GM12872 (cell line): Measurements from ENCODE around the gene CSTF3.

ENCODE experiments used
- TF ChIP-seq, protein P1 (sequence below): IDR thresholded peaks from 3 replicates; pipeline ENCODE4 v1.5.1; 2011; ENCODE audit warnings: low read depth, mild to moderate bottlenecking, low read length, moderate library complexity; ENCODE audit not compliant: insufficient read depth

Gene CSTF3

GRCh38 chr11:33040862-33041453, 120.3 kb downstream of the CSTF3 start:
- TF ChIP-seq, protein P1, sequence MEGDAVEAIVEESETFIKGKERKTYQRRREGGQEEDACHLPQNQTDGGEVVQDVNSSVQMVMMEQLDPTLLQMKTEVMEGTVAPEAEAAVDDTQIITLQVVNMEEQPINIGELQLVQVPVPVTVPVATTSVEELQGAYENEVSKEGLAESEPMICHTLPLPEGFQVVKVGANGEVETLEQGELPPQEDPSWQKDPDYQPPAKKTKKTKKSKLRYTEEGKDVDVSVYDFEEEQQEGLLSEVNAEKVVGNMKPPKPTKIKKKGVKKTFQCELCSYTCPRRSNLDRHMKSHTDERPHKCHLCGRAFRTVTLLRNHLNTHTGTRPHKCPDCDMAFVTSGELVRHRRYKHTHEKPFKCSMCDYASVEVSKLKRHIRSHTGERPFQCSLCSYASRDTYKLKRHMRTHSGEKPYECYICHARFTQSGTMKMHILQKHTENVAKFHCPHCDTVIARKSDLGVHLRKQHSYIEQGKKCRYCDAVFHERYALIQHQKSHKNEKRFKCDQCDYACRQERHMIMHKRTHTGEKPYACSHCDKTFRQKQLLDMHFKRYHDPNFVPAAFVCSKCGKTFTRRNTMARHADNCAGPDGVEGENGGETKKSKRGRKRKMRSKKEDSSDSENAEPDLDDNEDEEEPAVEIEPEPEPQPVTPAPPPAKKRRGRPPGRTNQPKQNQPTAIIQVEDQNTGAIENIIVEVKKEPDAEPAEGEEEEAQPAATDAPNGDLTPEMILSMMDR = no peak

GRCh38 chr11:33040033-33040861, 121.0 kb downstream of the CSTF3 start:
- TF ChIP-seq, protein P1 = no peak

DNA sequence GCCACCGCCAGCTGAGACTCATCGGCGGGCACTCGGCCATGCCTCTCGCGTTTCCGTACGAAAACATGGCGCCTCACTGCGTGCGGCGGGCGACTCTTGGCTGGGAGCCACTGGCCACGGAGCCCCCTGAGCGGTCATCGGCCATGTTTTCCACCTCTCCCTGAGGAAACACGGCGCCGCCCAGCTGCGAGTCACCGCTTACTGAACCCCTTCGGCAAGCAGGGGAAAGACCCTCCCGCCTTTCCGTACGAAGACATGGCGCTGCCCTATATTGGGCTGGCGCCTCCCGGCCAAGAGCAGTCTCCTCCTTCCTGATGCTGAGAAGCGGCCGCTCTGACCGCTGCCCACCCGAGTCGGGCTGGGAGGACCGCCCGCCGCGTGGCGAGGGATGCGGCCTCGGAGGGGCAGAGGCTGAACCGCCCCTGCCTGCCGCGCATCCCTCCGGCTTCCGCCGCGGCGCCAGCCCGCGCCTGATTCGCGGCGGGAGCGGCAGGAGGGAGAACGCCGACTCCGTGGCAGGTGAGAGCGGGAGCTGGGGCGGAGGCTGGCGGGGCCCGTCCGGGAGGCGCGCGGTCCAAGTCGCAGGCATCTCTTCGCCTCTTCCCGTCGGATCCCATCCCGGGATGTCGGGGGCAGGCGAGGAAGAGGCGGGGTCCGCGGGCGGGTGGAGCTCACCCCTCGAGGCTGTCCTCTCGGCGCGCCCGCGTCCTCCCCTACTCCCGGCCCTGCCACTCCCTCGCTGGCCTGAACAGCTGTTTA, 121.8 kb downstream of the CSTF3 start, which contains the start of gene TCP11L1:
TCP11L1 (plus strand) TSS at position 299 of the 759 bp plus-strand sequence. CDS start 4,202 bp downstream, outside the sequence.
- TF ChIP-seq, protein P1 = no peak

DNA sequence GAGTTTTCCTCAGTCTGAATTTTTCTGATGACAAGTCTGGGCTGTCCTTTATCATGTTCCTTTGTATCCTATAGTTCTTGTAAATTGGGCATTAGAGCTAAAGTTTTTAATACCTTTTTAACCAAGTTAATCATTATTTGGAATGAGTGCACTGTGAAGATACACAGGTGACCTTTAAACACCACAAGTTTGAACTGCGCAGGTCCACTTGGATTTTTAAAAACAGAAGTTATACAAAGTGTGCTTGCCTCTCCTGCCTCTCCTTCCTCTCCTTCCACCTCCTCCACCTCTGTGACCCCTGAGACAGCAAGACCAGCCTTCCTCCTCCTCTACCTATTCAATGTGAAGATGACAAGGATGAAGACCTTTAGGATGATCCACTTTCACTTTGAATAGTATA, 126.3 kb downstream of the CSTF3 start:
- TF ChIP-seq, protein P1 = no peak
